Activated CD4-positive, alpha-beta T cell treated with anti-CD3 and anti-CD28 coated beads, Interleukin-10, Interleukin-2, amounts not matched to agents 100 ng/mL and 50 ng/mL, durations not matched to agents 16 hours and 8 hours (primary cell): Measurements from ENCODE around the gene SUGCT.

Experiments used
- DNase-seq: peaks from one replicate; pipeline ENCODE4 v3.0.0-alpha.2; 2020

The SUGCT gene

GRCh38 chr7:40483630-40484029, 348.8 kb downstream of the SUGCT start:
- DNase-seq = no peak

GRCh38 chr7:40489844-40490602, 355.2 kb downstream of the SUGCT start:
- no peak for DNase-seq

GRCh38 chr7:40490603-40490924, 355.8 kb downstream of the SUGCT start:
- DNase-seq = no peak

GRCh38 chr7:40492946-40493345, 358.1 kb downstream of the SUGCT start:
- DNase-seq = no peak

- DNase-seq = no peak
These were observed 358.8 kb downstream of the SUGCT start for GRCh38 chr7:40493609-40494051.

GRCh38 chr7:40498924-40499510, 364.2 kb downstream of the SUGCT start:
- DNase-seq = no peak

- no peak for DNase-seq
These were observed 364.9 kb downstream of the SUGCT start for GRCh38 chr7:40499718-40500117.

- DNase-seq = no peak
These were observed 365.4 kb downstream of the SUGCT start for GRCh38 chr7:40500219-40500618.

GRCh38 chr7:40502359-40502758, 367.6 kb downstream of the SUGCT start:
- DNase-seq = no peak

- no peak for DNase-seq
These were observed 371.4 kb downstream of the SUGCT start for GRCh38 chr7:40506158-40506557.

GRCh38 chr7:40507166-40507565, 372.4 kb downstream of the SUGCT start:
- peak; percentile 11 for DNase-seq

- DNase-seq = no peak
These were observed 374.6 kb downstream of the SUGCT start for GRCh38 chr7:40509287-40509996.

GRCh38 chr7:40516376-40516775, 381.6 kb downstream of the SUGCT start:
- DNase-seq = no peak

- no peak for DNase-seq
These were observed 384.2 kb downstream of the SUGCT start for GRCh38 chr7:40519009-40519408.

GRCh38 chr7:40520986-40521738, 386.4 kb downstream of the SUGCT start:
- no peak for DNase-seq

GRCh38 chr7:40525764-40526163, 391.0 kb downstream of the SUGCT start:
- no peak for DNase-seq

- DNase-seq = no peak
These were observed 392.3 kb downstream of the SUGCT start for GRCh38 chr7:40526951-40527715.

- no peak for DNase-seq
These were observed 392.9 kb downstream of the SUGCT start for GRCh38 chr7:40527723-40528122.

- DNase-seq = no peak
These were observed 395.5 kb downstream of the SUGCT start for GRCh38 chr7:40530292-40530691.

GRCh38 chr7:40531956-40532355, 397.2 kb downstream of the SUGCT start:
- no peak for DNase-seq

GRCh38 chr7:40535678-40536077, 400.9 kb downstream of the SUGCT start:
- no peak for DNase-seq

GRCh38 chr7:40536421-40536820, 401.6 kb downstream of the SUGCT start:
- no peak for DNase-seq

GRCh38 chr7:40538281-40538680, 403.5 kb downstream of the SUGCT start:
- no peak for DNase-seq
